ENCODE data around the gene CT45A6.
"Not testable (repeated sequence)": the region's sequence is repeated elsewhere in the genome, so short reads cannot be mapped to it uniquely, and the experiment has no call there.

Gene CT45A6, protein sequence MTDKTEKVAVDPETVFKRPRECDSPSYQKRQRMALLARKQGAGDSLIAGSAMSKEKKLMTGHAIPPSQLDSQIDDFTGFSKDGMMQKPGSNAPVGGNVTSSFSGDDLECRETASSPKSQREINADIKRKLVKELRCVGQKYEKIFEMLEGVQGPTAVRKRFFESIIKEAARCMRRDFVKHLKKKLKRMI

DNA sequence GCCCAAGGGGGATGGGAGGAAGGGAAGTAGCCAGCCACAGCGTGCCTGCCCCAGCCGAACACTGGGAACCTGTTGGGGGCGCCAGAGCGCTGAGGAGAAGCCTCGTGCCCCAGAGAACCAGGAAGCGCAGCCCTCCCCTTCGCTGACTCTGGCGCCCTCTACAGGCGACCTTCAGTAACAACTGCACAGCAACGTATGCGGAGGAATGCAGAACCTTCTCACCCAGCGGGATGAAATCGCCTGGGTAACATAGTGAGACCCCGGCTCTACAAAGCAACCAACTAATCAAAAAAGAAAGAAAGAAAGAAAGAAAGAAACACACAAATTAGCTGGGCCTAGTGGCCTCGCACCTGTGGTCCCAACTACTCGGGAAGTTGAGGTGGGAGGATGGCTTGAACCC is at the start of gene CT45A6:
Gene CT45A6, minus strand, starts transcription at position 101 of the 400 bp plus-strand sequence. CDS start 3,794 bp downstream, outside the sequence.
- not testable (repeated sequence) for DNase-seq (ENCODE audit: low read depth, low spot score)

DNA sequence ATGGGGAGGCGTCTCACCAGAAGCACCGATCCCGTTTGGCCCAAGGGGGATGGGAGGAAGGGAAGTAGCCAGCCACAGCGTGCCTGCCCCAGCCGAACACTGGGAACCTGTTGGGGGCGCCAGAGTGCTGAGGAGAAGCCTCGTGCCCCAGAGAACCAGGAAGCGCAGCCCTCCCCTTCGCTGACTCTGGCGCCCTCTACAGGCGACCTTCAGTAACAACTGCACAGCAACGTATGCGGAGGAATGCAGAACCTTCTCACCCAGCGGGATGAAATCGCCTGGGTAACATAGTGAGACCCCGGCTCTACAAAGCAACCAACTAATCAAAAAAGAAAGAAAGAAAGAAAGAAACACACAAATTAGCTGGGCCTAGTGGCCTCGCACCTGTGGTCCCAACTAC is 34.6 kb upstream of the CT45A6 start, which contains the start of gene CT45A7:
Gene CT45A7, minus strand, starts transcription at position 101 of the 400 bp plus-strand sequence. CDS start 3,747 bp downstream, outside the sequence.
- not testable (repeated sequence) for DNase-seq (ENCODE audit: low read depth, low spot score)

DNA sequence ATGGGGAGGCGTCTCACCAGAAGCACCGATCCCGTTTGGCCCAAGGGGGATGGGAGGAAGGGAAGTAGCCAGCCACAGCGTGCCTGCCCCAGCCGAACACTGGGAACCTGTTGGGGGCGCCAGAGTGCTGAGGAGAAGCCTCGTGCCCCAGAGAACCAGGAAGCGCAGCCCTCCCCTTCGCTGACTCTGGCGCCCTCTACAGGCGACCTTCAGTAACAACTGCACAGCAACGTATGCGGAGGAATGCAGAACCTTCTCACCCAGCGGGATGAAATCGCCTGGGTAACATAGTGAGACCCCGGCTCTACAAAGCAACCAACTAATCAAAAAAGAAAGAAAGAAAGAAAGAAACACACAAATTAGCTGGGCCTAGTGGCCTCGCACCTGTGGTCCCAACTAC is 17.3 kb upstream of the CT45A6 start, which contains the start of gene CT45A2:
Gene CT45A2, minus strand, starts transcription at position 101 of the 400 bp plus-strand sequence. CDS start 3,747 bp downstream, outside the sequence.
- not testable (repeated sequence) for DNase-seq (ENCODE audit: low read depth, low spot score)

DNA sequence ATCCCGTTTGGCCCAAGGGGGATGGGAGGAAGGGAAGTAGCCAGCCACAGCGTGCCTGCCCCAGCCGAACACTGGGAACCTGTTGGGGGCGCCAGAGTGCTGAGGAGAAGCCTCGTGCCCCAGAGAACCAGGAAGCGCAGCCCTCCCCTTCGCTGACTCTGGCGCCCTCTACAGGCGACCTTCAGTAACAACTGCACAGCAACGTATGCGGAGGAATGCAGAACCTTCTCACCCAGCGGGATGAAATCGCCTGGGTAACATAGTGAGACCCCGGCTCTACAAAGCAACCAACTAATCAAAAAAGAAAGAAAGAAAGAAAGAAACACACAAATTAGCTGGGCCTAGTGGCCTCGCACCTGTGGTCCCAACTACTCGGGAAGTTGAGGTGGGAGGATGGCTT is 17.2 kb downstream of the CT45A6 start, which contains the start of gene CT45A5:
Gene CT45A5, minus strand, starts transcription at position 101 of the 400 bp plus-strand sequence. CDS start 3,774 bp downstream, outside the sequence.
- not testable (repeated sequence) for DNase-seq (ENCODE audit: low read depth, low spot score)

DNA sequence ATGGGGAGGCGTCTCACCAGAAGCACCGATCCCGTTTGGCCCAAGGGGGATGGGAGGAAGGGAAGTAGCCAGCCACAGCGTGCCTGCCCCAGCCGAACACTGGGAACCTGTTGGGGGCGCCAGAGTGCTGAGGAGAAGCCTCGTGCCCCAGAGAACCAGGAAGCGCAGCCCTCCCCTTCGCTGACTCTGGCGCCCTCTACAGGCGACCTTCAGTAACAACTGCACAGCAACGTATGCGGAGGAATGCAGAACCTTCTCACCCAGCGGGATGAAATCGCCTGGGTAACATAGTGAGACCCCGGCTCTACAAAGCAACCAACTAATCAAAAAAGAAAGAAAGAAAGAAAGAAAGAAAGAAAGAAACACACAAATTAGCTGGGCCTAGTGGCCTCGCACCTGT is 34.5 kb downstream of the CT45A6 start, which contains the start of gene CT45A3:
Gene CT45A3, minus strand, starts transcription at position 101 of the 400 bp plus-strand sequence. CDS start 3,747 bp downstream, outside the sequence.
- DNase-seq (ENCODE audit: low read depth, low spot score): not testable (repeated sequence)

DNA sequence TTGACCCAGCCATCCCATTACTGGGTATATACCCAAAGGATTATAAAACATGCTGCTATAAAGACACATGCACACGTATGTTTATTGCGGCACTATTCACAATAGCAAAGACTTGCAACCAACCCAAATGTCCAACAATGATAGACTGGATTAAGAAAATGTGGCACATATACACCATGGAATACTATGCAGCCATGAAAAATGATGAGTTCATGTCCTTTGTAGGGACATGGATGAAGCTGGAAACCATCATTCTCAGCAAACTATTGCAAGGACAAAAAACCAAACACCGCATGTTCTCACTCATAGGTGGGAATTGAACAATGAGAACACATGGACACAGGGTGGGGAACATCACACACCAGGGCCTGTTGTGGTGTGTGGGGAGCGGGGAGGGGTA is 57.8 kb downstream of the CT45A6 start:
- not testable (repeated sequence) for DNase-seq (ENCODE audit: low read depth, low spot score)
